Activated CD4-positive, alpha-beta T cell treated with anti-CD3 and anti-CD28 coated beads, Interleukin-2, Interleukin-4, amounts not matched to agents 100 ng/mL and 50 ng/mL, durations not matched to agents 16 hours and 8 hours (primary cell): ENCODE results near the gene MFSD2A.
A peak's percentile ranks its signal among the peaks of the same experiment; 100 is the strongest.
"Not testable (repeated sequence)": the region's sequence is repeated elsewhere in the genome, so short reads cannot be mapped to it uniquely, and the experiment has no call there.

Experiments
- DNase-seq: peaks from one replicate; pipeline ENCODE4 v3.0.0-alpha.2; 2020; ENCODE audit warnings: low spot score

Gene MFSD2A

DNA sequence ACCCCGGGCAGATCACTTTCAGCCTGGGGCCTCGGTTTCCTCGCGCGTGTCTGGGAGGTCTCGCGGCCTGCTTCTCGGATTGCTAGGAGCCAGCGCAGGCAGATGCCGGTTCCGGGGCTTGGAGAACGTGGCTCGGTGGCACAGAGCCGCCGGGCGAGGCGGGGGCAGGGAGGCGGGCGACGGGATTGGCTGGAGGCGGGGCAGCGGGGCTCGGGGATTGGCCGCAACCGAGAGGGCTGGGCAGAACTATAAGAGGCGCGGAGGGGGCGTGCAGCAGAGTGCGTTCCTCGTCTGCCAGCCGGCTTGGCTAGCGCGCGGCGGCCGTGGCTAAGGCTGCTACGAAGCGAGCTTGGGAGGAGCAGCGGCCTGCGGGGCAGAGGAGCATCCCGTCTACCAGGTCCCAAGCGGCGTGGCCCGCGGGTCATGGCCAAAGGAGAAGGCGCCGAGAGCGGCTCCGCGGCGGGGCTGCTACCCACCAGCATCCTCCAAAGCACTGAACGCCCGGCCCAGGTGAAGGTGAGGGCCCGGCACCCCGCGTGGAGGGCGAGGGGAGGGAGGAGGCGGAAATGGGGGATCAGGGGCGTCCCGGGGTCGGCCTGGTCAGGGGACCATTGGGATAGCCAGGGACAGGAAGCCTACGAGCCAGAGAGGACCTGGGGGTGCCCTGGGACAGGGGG lies at the start of gene MFSD2A:
Gene MFSD2A, plus strand, starts transcription at position 276 of the 677 bp plus-strand sequence. Its CDS starts 148 bp downstream, at position 424.
- peak; percentile 94 for DNase-seq

DNA sequence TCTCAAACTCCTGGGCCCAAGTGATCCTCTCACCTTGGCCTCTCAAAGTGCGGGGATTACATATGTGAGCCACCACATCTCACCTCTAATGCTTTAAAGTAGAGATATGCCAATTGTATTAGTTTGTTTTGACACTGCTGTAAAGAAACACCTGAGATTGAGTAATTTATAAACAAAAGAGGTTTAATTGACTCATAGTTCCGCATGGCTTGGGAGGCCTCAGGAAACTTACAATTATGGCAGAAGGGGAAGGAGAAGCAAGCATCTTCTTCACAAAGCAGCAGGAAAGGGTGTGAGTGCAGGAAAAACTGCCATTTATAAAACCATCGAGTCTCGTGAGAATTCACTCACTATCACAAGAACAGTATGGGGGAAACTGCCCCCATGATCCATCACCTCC lies 49.8 kb upstream of the MFSD2A start:
- no peak for DNase-seq

DNA sequence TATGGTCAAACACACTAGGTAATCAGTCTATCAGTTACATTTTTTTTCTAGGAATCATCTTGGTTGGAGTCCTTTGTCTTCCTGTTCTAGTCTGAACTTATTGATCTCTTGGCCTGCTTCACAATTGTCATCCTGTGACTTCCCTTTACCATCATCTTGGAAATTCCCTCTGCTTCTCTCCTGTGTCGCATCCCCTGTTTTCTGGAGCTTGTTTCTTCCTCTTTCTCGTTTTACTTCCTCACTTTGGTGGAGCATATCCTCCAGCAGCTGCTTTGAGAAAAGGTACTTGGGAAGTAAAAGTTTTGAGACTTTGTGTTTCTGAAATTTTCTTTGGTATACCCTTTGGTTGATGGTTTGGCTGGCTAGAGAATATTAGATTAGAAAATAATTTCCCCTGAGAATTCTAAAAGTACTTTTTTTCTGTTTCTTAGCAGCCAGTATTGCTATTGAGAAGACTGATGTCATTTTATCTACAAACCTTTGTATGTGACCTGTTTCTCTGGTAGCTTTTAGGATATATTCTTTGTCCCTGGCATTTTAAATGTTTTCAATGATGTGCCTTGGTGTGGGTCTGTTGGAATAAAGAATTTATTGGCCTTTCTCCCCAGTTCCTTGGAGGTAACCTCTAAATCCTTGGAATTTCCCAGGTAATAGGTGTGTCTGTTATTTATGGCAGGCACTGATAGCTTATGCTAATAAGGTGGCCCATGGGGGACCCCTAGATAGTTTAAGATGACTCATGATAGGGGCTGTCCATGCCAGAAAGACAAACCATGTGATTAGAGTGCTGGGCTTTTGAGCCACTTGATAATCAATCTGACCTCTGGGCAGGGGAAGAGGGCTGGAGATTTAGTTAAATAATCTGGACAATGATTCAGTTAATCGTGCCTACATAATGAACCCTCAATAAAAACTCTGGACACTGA lies 47.2 kb upstream of the MFSD2A start:
- no peak for DNase-seq

DNA sequence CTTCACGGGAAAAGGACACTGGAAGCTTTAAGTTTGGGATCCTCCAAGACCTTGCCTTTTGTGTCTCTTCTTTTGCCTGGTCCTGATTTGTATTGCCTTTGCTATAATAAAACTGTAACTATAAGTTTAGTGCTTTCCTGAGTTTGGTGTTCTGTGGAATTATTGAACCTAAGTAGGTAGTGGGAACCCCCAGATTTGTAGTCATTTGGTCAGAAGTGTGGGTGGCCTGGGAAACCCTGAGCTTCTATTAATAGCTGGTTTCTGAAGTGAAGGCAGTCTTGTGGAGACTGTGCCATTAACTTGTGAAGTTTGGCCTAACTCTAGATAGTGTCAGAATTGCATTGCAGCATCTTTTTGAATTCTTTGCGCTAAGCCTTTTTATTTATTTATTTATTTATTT lies 46.4 kb upstream of the MFSD2A start:
- no peak for DNase-seq

DNA sequence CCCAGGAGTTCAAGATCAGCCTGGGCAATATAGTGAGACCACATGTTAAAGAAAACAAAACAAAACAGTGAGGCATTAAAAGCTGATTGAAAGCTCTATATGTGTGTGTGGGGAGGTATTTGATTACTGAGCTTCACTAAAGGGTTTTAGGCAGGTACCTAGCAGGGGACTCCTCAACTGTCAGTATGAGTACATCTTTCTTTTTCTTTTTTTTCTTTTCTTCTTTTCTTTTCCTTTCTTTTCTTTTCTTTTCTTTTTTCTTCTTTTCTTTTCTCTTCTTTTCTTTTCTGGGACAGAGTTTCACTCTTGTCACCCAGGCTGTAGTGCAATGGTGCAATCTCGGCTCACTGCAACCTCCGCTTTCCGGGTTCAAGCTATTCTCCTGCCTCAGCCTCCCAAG lies 44.7 kb upstream of the MFSD2A start:
- DNase-seq = no peak

DNA sequence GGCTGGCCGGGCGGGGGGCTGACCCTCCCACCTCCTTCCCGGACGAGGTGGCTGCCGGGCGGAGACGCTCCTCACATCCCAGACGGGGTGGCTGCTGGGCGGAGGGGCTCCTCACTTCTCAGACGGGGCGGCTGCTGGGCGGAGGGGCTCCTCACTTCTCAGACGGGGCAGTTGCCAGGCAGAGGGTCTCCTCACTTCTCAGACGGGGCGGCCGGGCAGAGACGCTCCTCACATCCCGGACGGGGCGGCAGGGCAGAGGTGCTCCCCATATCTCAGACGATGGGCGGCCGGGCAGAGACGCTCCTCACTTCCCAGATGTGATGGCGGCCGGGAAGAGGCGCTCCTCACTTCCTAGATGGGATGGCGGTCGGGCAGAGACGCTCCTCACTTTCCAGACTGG lies 41.8 kb upstream of the MFSD2A start:
- not testable (repeated sequence) for DNase-seq

DNA sequence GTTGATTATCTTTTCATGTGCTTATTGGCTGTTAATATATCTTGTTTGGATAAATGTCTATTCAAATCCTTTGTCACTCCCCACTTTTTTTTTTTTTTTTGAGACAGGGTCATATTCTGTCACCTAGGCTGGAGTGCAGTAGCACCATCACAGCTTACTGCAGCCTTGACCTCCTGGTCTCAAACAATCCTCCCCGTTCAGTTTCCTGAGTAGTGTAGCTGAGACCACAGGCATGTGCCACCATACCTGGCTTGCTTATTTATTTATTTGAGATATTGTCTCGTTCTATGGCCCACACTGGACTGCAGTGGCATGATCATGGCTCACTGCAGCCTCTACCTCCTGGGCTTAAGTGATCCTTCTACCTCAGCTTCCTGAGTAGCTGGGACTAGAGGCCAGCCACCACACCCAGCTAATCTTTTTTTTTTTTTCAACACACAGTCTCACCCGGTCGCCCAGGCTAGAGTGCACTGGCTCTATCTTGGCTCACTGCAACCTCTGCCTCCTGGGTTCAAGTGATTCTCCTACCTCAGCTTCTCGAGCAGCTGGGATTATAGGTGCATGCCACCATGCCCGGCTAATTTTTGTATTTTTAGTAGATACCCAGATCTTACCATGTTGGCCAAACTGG lies 39.3 kb upstream of the MFSD2A start:
- no peak for DNase-seq

DNA sequence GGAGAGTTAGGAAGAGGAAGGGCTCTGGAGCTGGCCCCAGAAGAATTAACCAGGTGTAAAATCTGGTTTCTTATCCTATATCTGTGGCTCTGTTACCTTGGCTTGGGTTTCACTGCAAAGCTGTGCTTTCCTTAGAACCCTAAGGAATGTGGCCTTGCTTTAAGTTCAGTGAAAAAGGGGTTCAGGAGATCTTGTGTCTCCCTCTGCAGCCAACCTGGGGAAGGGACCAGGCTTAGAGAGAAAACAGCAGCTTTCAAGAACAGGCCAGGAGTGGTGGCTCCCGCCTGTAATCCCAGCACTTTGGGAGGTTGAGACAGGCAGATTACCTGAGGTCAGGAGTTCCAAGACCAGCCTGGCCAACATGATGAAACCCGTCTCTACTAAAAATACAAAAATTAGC lies 37.1 kb upstream of the MFSD2A start:
- DNase-seq = no peak

DNA sequence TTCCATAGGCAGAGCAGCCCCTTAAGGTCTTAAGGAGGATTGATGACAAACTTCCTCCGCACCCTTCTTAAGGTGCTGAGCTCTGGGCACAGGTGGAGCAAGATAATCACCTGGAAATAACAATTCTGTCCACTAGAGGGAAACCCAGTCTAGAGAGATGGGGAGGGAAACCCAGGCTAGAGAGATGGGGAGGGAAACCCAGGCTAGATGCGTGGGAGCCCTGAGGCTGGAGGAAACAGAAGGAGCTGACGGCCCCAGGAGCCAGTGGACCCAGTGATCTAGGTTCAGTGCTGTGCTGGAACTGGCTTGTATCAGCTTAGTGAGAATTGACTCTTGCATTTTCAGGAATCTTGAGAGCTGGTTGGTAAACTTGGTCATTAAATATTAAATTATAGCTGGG lies 35.4 kb upstream of the MFSD2A start:
- DNase-seq = peak; percentile 68

DNA sequence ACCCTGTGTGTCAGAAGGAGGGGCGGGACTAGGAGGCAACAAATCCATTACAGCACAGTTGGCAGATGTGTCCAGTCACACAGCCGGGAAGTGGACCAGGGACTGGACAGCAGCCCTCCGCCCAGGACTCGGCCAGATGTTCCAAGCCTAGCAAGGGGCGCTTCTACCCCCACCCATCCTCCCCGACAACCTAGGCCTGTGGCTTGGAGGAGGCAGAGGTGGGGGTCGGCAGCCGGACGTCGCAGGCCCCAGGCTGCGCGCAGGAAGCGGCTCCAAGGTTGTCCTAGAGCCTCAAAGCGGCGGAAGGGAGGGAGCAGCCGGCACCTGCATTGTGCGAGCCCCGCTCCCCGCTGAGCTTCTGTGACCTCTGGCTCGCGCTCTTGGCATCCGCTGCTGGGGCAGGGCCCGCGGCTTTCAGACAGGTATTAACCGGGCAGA lies 32.7 kb upstream of the MFSD2A start:
- no peak for DNase-seq

DNA sequence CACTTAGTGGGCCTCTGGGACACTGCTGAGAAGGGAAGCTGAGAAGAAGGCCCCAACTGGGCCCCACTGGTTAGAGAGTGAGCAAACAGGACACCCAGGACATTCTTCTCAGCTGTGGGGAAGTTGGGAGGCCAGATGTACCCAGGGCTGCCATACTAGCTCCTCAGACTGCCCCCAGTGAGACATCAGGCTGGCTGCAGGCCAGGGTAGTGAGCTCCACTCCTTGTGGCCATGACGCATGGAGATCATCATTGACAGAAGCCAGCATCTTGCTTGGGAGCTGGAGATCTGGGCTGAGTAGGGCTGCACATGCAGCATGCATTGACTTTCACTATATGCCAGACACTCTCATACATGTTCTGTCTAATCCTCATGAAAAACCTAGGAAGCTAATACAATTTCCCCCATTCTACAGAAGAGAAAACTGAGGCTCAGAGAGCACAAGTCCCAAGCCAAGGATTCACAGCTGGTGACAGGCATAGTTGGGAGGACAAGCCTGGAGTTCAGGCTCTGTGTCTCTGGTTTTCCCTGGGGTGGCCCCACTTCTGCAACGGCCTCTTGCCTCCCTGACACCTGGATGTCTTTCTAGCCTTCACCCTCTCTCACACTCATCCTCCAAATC lies 29.1 kb upstream of the MFSD2A start:
- DNase-seq = no peak

DNA sequence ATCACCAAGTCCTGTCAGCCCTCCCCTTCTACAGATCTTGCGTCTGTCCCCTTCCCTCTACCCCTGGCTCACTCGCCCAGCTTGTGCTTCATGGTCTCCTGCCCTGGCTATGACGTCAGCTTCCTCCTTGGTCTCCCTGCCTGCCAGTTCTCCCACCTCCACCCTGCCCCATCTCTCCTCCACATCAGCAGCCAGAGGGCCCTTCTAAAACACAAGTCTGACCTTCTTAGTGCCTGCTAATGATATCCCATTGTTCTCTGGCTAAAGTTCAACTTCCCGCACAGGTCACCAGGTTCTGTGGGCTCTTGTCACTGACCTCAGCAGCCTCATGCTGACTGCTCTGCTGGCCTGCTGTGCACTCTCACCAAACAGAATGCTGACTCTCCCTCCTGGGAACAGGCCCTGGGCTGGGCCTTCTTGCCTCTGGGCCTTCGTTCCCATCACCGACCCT lies 28.6 kb upstream of the MFSD2A start:
- DNase-seq = no peak

DNA sequence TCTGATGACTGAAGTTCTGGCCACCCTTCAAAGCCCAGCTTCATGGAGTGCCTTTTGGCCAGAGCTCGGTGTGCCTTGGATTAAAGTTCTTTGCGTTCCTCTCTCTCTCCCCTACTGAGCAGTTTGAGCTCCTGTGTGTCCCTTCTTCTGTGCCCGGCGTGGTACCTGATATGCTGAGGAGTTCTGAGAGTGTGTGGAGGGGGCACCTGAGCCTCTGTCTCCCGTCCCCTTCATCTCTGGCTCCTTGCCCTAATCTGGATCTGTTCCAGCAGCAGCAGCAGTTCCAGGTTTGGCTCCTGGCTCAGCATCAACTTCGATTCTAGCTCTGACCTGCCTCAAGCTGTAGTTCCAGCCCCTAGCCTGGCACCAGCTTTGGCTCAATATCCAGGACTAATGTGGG lies 28.1 kb upstream of the MFSD2A start:
- DNase-seq = no peak

DNA sequence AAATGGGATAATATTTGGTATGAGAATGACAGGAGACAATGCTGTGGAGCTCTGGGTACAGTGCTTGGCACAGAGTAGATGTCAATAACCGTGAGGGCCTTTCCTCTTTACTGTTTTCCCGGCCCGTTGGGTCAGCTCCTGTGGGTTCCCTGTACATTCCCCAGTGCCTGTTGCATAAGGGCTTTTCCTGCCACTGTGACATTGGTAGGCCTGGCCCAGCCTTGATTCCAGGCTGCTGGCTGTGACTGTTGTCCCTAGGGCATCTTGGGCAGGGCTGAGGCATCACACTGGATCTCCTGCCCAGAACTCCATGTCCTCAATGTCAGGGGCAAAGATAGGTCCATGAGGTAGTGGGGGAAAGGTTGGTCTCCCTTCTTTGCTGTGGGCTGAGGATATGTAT lies 27.4 kb upstream of the MFSD2A start:
- DNase-seq = no peak

DNA sequence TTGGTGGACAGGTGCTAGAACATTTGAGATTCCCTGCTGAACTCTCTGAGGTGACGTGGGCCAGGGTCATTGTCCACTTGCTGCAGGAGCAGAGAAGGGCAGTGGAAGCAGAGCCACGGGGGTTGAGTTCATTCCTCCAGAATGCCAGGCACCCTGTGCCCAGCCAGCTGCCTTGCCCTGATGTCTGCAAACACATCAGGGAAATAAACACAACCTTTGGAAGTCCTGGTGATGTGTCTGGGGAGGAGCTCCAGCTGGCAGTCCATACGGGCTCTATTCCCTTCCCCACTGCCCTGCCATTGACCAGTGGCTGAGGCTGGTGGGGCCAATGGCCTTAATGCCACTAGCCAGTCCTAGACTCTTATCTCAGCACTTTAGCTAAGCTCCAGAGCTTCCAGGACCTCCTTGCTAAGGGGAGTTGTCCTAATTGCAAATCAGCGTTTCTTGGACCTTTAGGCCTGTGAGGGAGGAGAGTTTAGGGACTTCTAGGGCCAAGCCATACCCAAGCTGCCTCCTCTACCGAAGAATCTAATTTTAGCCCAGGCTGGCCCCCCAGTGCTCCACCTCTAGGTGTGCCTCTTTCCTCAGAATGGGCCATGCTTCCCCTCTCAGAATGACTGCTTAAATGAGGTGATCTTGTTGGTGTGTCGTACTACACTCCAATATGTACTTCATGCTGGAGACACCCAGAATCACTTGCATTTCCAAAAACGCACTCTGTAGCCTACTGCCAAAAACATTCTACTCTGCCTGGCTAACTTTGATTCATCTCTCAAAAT lies 25.9 kb upstream of the MFSD2A start:
- DNase-seq = no peak

DNA sequence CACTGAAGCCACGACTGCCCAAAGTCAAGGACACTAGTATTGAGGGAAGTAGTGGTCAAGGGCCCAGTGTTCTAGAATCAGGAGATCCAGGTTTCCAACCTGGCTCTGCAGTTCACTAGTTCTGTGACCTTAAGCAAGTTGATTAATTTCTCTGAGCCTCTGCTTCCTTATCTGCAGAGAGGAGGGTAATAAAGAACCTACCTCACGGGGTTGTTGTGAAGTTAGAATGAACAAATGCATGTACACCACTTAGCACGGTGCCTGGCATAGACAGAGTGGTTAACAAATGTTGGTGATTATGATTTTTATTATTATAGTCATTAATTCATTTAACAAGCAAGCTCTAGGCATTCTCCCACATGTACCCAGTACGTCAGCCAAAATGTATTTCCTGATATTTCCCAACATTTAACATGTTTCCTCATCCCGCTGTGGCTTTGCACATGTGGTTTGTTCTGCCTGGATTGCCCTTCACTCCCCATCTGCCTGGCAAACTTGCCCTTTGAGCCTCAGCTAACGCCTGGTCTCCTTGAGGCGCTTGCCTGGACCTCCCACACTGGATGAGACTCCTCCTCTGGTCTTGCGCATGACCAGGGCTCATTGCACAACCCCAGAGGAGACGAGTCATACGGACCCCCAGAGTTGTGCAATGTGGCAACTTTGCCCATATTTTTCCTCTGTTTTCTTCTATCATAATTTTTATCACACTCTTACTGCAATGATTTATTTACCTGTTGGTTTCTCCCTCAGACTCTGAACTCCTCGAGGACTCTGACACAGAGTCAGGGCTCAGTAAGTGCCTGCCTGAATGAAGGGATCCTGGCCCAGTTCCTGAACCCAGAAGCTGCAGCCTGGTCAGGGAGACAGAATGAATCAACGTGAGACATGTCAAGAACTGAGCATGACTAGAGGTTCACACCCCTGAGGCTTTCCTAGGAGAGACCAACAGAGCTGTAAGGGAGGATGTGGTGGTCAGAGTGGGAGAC lies 20.7 kb upstream of the MFSD2A start:
- DNase-seq = no peak

DNA sequence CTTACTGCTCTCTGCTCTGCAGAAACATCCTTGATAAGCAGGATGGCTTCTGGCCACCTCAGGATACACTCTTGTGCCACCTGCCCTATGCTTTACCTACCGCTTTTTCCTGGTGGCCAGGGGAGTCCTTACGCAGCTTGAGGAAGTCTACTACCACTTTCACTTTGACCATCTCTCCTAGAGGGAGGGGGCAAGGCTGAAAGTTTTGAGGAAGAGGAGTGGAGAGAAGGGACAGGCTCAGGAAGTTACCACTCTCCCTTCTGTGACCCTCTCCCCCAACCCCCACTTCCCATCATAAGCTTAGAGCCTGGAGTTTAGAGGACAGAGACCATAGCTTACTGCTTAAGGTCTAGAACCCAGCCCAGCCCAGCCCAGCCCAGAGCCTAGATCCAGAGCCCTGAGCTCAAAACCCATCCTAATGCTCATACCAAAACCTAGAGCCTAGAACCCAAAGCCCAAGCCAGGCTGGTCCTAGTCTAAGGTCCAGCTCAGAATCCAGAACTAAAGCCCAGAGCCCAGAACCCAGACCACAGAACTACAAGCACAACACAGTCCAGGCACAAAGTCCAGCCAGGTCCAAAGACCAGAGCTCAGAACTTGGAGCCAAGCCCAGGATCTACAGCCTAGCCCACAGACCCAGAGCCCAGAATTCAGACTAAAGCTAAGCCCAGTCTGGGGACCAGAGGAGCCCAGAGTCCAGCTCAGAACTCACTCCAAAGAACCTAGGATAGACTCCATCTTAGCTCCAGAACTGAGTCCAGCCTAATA lies 18.0 kb upstream of the MFSD2A start:
- no peak for DNase-seq

DNA sequence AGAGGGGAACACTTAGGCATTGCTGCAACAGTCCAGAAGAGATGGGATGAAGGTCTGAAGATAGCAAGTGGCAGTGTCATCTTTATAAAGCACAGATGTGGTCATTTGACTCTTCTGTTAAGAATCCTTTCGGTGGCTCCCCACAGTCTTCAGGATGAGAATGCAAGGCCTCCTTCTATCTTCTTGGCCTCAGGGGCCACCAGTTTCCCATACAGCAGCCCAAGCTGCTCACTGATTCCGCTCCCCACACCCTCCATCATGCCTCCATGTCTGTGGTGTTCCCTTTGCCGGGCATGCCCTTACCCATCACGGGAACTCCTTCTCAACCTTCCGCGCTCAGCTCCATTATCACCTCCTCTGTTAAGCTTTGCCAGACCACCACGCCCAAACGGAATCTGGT lies 16.1 kb upstream of the MFSD2A start:
- no peak for DNase-seq

DNA sequence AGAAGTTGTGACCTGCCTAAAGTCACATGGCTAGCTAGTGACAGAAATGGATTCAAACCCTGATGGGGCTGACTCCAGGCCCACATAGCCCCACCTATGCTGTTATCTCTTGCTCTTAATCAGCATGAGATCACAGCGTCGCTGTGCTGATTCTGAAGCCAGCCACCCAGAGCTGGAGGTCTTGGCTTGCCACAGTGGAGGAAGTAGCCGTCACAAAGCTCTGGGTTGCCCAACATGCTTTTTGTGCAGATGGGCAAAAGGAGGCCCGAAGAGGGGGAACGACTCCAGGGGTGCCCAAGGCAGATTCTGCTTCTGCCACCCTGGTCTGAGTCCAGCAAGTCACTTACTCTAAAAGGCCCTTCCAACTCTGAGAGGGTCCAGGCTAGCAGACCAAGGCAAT lies 14.7 kb upstream of the MFSD2A start:
- DNase-seq = no peak
